GM19372 (cell line): ENCODE data around the gene ACSS1.

Experiments used
- ATAC-seq: cut with Tn5 transposase; IDR thresholded peaks from one replicate; pipeline ENCODE4 v1.9.1; 2021; ENCODE audit warnings: mild to moderate bottlenecking, low read depth, moderate library complexity; ENCODE audit not compliant: unreplicated experiment

Gene ACSS1

DNA sequence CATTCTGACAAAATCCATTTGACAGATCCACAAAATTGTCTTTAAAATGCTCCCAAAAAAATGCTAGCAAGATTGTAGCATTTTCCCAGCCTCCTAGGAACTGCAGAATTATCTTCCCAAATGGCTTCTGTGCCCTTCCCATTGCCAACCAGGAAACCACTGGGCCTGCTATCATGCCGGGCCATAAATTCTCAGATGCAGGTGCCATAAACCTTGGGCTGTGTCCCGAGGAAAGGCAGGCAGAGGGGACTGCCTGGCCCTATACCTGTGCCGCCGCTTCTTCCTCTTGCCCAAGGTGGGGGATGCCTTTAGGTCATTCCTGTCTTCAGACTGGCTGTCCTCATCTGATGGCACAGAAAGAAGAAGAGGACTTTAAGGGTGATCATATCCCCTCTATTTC, 21.2 kb upstream of the ACSS1 start:
- ATAC-seq, result no peak

- no peak for ATAC-seq
Measured at GRCh38 chr20:25078662-25079061, 20.7 kb upstream of the ACSS1 start.

DNA sequence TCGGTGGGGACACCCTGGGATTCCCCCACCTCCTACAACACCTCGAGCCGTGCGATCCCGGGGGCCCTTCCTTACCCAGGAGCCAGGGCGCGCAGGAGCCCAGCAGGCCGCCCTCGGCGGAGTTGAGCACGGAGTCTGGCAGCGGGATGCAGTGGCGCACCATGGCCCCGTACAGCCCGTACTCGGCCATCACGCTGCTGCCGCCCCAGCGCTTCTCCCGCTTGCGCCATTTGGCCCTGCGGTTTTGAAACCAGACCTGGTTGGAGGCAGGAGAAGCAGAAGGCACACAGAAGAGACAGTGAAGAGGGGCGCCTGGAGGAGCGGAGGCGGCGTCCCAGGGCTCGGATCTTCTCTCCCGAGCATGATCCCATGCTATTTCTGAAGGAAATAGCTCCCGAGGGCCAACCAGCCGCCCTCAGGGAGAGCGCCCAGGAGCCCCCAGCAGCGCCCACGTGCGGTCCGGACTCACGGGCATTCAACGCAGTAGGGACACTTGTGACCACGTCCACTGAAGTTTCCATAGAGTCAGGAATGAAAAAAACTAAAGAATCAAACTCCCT, 19.8 kb upstream of the ACSS1 start:
- no peak for ATAC-seq

- no peak for ATAC-seq
Measured at GRCh38 chr20:25076731-25077609, 19.0 kb upstream of the ACSS1 start.

DNA sequence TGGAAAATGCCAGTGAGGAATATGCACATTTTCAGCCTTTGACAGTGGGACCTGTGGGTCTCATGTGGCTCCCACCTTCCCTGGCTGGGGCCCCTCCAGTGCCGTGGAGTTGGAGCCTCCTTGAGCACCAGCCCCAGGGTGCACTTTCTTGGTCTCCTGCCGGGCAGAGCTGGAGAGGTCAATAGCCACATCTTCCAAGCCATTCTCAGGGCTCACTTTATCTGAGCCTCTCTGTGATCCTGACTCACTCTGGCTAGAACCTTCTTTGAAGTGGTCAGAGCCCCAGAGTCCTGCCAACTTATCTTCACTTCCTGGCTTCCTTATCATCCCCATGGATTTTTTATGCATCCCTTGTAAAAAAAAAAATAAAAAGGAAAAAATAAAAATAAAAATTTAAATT, 18.3 kb upstream of the ACSS1 start:
- no peak for ATAC-seq

DNA sequence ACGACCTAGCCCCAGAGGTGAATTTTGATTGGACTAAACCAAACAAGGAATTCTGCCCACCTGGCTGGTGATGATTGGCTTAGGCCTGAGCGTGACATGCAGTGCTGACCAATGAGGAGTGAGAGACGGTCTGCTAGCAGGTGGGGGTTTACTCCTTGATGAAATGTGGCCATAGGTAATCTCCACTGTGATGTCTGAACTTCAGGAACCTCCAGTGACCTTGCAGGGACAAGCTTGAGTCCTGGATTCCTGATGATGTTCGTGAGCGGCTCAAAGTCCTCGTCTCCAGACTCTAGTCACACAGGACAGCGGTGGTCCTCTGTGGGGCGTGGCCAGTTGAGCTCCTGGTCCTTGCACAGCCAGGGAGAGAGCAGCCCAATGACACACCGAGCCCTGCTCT, 15.6 kb upstream of the ACSS1 start:
- ATAC-seq, result no peak

GRCh38 chr20:25072226-25072811, 14.4 kb upstream of the ACSS1 start:
- ATAC-seq, result no peak

GRCh38 chr20:25071734-25072133, 13.8 kb upstream of the ACSS1 start:
- no peak for ATAC-seq

DNA sequence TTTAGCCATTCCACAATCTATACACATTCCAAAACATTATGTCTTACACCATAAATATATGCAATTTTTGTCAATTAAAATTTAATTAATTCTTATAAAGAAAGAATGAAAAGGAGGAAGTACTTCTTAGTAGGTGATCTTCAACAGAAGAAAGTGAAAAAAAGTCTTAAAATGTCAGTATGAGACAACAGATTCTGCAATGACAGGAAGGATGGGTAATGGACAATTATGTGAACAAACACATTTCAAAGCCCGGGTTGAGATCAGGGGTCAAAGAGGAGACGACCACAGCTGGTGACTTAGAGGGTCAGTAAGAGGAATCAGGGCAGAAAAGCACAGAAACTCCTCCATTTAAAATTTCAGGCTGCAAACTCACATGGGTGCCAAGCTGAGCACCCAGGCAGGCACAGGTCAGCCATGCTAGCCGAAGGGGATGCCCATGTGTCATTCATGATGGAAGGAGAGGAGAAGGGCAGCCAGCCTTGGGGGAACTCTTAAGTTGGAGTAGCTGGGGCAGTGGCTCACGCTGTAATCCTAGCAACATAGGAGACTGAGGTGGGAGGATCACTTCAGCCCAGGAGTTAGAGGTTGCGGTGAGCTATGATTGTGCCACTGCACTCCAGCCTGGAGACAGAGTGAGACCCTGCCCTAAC, 13.0 kb upstream of the ACSS1 start:
- no peak for ATAC-seq

GRCh38 chr20:25067102-25067987, 9.4 kb upstream of the ACSS1 start:
- ATAC-seq, result no peak

DNA sequence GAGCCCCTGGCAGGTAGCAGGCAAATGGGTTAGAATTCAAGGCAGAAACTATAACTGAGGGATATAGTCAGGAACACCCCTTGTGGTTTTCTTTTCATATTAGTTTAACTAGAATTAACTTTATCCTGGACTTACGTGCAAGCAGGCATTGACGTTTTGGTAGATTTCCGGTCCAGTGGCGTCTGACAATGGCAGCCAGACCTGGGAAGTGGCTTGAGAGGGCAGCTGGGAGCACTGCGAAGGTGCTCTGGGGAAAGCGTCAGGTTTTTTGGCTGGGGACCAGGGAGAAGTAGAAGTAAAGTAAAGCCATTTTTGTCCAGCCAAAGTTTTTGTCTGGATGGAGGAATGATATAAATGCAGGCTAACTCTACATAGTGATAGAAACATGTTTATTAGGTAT, 8.4 kb upstream of the ACSS1 start:
- no peak for ATAC-seq

GRCh38 chr20:25065625-25066338, 7.8 kb upstream of the ACSS1 start:
- ATAC-seq, result peak; percentile 82

GRCh38 chr20:25065072-25065624, 7.2 kb upstream of the ACSS1 start:
- no peak for ATAC-seq

- no peak for ATAC-seq
Measured at GRCh38 chr20:25064561-25065071, 6.7 kb upstream of the ACSS1 start.

DNA sequence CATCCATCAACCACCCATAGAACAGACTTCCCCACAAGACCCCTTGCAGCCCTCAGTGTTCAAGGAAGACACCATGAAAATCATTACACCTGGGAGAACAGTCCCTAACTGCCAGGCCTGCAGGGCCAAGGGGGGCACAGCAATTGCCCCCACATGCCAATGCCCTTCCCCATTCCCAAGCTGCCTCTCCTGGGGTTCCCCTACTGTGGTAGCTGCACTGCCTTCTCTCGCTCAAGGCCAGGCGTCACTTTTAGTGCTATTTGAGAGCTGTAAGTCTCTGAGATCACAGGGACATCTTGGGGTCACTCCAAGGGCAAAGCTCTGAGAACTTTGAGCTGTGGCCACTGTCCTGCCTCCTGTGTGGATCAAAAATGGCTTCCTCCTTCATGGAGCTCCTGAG, 6.0 kb upstream of the ACSS1 start:
- ATAC-seq, result no peak

GRCh38 chr20:25063546-25063945, 5.6 kb upstream of the ACSS1 start:
- no peak for ATAC-seq

DNA sequence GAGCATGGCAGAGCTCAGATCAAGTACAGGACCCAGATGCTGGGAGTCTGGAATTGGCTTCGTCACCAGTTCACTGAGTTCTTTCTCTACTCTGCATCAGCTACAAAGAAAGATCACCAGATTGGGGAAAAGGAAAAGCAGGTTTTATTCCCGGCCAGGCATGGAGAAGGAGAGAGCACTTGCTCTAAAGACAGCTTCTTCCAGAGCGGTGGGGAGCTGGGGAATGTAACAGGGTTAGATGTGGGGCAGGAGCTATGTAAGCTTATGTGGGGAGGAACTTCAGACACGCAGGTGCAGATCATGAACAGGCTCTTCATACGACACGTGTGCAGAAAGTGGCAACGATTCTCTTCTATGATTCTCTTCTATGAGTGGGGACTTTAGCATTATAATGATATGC, 4.9 kb upstream of the ACSS1 start:
- no peak for ATAC-seq

DNA sequence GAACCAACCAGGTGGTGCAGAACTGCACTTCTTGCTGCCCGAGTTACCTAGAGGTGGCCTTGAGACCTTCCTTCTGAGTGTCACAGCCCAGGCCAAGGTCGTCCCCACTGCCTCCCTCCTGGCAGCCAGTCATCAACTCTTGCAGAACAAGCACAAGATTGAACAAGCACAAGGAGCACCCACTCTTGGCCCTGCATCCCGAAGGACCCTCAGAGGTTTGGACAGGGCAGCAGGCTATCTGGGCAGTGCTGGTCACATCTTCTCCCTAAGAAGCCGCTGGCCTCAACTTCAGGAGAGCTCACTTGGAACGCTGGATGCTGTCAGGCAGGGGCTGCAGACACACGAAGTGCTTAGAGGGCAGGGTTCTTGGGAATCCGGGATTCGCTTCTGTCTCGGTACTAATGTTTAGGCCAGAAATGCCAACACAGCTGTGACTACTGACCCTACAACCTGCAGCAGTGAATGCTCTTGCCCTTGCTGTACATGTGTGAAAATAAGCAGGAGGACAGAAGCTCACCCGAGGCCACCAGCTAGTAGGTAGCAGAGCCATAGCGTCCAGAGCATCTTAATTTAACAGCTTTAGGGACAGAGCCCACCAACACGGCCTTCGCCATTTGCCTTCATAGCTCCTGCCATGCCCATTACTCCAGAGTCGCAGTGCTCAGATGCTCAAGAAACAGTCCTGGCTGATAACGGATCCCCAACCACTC, 4.0 kb upstream of the ACSS1 start:
- no peak for ATAC-seq
